Esophagus squamous epithelium (tissue), 4 donors: Measurements from ENCODE around the gene SPTBN4.
A peak's percentile ranks its signal among the peaks of the same experiment; 100 is the strongest.

Experiments
- POLR2A ChIP-seq, 4 donors: fragments of 450-650 bp; IDR thresholded peaks; one replicate each; pipeline ENCODE4 v1.6.1; 2017; ENCODE audit warnings: antibody characterized with exemption in 4 of 4, mild to moderate bottlenecking in 4 of 4, moderate library complexity in 3 of 4
- TF ChIP-seq, protein P1 (sequence below), 6 experiments: fragments of 450-650 bp in 4 of 6; fragments of 200-600 bp in 2 of 6; sonication (generic) in 2 of 6; IDR thresholded peaks; one replicate each; pipeline ENCODE4 v1.5.1; 2016 to 2019; ENCODE audit warnings: antibody characterized with exemption in 6 of 6, mild to moderate bottlenecking in 4 of 6, moderate library complexity in 4 of 6

GRCh38 chr19:40576585-40577451 is 110.0 kb downstream of the SPTBN4 start, which contains the start of gene SHKBP1:
- TF ChIP-seq, protein P1, sequence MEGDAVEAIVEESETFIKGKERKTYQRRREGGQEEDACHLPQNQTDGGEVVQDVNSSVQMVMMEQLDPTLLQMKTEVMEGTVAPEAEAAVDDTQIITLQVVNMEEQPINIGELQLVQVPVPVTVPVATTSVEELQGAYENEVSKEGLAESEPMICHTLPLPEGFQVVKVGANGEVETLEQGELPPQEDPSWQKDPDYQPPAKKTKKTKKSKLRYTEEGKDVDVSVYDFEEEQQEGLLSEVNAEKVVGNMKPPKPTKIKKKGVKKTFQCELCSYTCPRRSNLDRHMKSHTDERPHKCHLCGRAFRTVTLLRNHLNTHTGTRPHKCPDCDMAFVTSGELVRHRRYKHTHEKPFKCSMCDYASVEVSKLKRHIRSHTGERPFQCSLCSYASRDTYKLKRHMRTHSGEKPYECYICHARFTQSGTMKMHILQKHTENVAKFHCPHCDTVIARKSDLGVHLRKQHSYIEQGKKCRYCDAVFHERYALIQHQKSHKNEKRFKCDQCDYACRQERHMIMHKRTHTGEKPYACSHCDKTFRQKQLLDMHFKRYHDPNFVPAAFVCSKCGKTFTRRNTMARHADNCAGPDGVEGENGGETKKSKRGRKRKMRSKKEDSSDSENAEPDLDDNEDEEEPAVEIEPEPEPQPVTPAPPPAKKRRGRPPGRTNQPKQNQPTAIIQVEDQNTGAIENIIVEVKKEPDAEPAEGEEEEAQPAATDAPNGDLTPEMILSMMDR (IDR thresholded peaks at IDR 0.05) = no peak
- TF ChIP-seq POLR2A (IDR thresholded peaks at IDR 0.05) = peak in 2 of 4 donors; percentile 43 to 75
